ENCODE measurements around the gene MAP3K13.

DNA sequence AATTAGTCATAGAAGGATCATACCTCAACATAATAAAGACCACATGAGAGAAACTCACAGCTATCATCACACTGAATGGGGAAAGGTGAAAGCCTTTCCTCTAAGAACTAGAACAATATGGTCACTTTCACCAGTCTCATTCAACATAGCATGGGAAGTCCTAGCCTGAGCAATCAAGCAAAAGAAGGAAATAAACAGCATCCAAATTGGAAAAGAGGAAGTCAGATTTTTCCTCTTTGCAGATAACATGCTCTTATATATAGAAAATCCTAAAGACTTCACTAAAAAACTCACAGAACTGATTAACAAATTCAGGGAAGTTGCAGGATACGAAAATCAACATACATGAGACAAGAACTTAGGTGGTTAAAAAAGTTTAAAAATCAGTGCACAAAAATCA, 24.7 kb downstream of the MAP3K13 start:
- no peak for TF ChIP-seq POLR2A (IDR thresholded peaks at IDR 0.05)
- TF ChIP-seq, protein P1, sequence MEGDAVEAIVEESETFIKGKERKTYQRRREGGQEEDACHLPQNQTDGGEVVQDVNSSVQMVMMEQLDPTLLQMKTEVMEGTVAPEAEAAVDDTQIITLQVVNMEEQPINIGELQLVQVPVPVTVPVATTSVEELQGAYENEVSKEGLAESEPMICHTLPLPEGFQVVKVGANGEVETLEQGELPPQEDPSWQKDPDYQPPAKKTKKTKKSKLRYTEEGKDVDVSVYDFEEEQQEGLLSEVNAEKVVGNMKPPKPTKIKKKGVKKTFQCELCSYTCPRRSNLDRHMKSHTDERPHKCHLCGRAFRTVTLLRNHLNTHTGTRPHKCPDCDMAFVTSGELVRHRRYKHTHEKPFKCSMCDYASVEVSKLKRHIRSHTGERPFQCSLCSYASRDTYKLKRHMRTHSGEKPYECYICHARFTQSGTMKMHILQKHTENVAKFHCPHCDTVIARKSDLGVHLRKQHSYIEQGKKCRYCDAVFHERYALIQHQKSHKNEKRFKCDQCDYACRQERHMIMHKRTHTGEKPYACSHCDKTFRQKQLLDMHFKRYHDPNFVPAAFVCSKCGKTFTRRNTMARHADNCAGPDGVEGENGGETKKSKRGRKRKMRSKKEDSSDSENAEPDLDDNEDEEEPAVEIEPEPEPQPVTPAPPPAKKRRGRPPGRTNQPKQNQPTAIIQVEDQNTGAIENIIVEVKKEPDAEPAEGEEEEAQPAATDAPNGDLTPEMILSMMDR (IDR thresholded peaks at IDR 0.05): no peak
